Melanocyte of skin (primary cell): Measurements from ENCODE around the gene ZNHIT2. TPM values are rescaled to one million over a fixed set of nuclear protein-coding genes. Genes with fewer than 3 reads are reported as not detected.

Experiments used
- small RNA-seq, 2 donors: library from RNA; depleted of rRNA; stranded (forward); fragments of <200 nt; gene quantifications; one replicate each; pipeline ENCODE3, GENCODE V24; 2012
- total RNA-seq, 2 donors: library from RNA; depleted of rRNA; stranded (reverse); fragments of >200 nt; gene quantifications; 2 replicates each; pipeline ENCODE4 v1.2.3, GENCODE V29; 2012

ZNHIT2 gene
- 10 to 100 TPM; 13.1 to 16.7 TPM for total RNA-seq

DNA sequence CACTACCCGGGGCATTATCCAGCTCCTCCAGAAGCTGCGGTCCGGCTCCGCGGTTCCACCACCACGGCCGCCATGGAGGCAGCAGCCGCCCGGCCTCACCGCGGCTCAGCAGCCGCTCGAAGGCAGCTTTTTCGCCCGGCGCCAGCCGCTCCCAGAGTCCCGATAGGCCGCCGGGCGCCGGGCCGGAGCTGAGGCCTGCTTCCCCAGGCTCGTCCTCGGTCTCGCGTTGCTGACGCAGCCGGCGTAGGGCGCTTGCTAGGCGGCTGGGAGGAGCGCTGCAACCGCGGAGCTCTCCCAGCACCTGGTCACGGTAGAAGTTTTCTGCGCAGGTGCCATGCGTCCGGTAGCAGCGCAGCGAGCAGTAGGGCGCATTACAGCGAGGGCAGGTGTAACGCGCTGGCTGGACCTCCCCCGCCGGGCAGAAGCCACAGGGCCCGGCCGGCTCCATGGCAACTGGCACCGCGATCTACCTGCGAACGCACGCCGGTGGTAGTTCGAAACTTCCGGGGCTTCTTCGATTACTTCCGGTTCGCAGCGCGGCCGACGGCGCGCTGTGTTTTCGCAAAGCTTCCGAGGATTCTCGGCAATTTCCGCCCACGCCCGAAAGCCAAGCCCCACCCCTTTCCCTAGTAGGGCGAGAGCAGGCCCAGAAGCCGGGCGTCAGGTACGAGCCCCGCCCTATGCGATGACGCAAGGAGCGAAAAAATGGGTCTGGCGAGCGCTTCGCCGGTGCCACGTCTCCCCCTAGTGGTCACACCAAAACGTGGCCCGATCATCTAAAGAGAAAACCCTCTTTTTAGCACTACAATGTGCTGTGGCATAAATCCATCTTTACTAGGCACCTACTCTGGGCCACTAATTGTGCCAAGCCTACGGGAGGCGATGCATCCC is at the start of gene ZNHIT2:
ZNHIT2 (minus strand) TSS at position 496 of the 891 bp plus-strand sequence; CDS start at position 448, 48 bp downstream.

DNA sequence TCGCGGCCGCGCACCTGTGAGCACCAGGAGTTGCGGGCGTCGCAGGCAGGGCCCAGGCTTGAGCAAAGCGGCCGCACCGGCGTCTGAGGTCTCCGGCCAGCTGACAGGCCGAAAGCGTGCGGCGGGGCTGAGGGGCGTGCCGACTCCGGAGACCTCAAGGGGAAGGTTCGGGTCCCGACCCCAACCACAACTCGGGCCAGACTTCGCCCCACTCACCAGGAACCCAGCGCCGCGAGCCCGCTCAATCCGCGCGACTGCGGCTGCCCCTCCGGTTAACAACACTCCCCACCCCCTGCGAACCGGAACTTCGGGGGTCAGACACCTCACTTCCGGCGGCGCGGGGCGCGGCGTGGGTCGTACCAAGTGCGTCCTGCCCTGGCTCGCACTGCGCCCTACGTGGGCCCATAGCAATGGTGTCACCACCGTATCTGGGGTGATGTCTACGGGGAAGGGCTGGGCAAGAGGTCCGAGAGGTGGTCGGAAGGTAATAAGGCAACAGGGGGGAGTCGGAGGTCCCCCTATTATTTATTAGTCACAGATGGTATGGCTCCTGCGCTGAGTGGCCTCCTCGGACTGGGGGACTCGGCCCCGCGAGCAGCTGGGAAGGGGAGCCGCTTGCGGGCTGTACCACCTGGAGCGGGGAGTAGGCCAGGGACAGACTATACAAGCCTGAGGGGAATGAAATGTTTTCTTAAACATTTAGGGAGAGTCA is 16.9 kb upstream of the ZNHIT2 start, which contains the start of gene SYVN1:
SYVN1 (minus strand) TSS at position 280 of the 712 bp plus-strand sequence. CDS start 918 bp downstream, outside the sequence.

DNA sequence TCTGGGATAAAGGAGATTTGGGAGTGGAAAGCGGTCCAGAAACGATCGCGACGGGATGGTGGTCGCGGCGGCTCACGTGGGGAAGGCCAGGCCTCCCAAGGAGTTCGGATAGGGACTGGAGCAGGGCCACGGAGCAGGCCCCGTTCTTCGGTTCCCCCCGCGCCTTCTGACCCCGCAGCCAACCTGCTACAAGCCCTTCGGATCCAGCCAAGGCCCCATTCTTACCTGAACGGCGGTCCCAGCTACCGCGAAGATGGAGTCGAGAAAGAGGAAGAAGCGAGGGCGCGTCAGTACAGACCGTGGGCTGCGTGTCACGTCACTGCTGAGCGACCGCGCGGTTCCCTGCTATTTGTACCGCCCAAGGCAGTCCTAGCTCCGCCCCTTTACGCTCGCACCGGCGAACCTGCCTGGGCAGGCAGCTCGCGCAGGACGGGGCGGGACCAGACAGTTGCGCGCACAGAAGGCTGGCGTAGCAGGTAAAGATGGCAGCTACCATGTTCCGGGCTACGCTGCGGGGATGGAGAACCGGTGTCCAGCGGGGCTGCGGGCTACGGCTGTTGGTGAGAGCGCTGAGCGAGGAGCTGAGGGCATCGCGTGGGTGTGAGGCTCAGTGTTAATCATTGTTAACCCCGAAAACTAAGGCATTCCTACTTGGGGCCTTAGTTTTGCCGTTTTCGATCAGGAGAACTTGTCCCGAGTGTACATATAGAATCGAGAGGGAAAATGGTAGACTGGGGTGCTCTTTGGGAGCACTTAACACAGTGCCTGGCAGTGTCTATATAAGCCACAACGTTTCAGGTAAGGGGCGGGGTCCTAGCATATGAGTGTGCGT is 4.6 kb upstream of the ZNHIT2 start, which contains the start of the genes FAU and MRPL49:
FAU (minus strand) TSS at position 270 of the 832 bp plus-strand sequence. CDS start 321 bp downstream, outside the sequence.
MRPL49 (plus strand) TSS at position 457 of the 832 bp plus-strand sequence; CDS start at position 483, 26 bp downstream.

DNA sequence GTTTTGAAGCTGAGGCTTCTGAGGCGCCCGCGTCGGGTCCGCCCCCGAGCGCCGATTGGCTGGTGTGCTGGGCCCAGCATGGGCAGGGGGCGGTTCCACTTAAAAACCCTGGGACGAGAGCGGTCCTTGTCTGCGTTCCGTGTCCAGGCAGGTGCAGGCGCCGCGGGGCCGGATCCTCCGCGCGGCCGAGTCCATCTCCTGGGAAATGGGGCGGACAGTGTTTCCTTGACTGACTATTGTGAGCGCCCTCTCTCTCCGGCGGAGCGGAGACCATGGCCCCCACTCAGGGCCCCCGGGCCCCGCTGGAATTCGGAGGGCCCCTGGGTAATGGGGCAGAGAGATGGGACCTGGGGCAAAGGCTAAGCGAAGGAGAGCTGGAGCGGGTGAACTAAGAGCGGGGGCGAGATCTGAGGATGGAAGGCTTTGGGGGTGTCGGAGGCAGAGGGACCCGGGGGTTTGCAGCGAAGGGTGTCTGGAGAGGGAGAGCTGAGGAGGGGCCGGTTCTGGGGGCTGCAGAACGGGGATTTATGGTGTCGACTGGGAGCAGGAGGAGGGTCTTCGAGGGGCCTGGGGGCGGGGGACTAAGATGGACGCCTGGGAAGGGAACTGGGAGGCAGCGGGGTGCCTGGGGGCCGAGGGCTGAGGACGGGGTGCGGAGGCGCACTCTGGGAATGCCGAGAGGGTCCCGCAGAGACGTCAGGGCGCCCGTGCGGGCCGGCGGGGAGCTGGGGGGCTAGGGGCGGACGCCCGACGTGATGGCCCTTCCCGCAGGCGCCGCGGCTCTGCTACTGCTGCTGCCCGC is 5.6 kb downstream of the ZNHIT2 start, which contains the start of gene TM7SF2:
TM7SF2 (plus strand) TSS at position 129 of the 802 bp plus-strand sequence; CDS start at position 273, 144 bp downstream.

DNA sequence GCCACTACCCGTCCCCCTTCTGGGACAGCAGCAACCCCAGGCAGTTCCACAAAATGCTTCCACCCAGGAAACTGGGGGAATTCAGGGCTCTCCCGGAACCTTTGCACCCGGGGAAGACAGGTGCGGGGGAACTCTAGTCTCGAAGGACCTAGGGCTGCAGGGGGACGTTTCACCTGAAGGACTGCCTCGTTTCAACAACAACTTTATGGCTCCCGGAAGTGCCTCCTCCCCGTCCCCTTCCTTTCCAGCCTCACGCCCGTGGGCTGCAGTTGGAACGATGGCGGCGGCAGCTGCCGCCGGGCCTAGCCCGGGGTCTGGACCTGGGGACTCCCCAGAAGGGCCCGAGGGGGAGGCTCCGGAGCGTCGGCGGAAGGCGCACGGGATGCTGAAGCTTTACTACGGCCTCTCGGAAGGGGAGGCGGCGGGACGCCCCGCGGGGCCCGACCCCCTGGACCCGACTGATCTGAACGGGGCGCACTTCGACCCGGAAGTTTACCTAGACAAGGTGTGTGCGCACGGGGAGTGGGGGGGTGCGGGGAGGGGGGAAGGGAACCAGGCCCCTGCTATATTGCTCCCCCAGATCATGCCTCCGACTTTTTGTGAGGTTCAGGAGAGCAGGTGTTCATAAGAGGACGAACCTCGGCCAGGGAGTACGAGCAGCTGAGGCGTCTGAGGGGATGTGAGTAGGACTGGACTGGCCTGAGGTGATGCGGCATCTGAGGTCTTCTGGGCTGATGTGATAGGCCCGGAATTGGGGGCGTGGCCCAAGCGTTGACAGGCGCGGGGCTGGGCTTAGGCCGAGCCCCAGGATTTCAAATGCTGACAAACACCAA is 21.3 kb downstream of the ZNHIT2 start, which contains the start of gene VPS51:
VPS51 (plus strand) TSS at position 241 of the 833 bp plus-strand sequence; CDS start at position 278, 37 bp downstream.

DNA sequence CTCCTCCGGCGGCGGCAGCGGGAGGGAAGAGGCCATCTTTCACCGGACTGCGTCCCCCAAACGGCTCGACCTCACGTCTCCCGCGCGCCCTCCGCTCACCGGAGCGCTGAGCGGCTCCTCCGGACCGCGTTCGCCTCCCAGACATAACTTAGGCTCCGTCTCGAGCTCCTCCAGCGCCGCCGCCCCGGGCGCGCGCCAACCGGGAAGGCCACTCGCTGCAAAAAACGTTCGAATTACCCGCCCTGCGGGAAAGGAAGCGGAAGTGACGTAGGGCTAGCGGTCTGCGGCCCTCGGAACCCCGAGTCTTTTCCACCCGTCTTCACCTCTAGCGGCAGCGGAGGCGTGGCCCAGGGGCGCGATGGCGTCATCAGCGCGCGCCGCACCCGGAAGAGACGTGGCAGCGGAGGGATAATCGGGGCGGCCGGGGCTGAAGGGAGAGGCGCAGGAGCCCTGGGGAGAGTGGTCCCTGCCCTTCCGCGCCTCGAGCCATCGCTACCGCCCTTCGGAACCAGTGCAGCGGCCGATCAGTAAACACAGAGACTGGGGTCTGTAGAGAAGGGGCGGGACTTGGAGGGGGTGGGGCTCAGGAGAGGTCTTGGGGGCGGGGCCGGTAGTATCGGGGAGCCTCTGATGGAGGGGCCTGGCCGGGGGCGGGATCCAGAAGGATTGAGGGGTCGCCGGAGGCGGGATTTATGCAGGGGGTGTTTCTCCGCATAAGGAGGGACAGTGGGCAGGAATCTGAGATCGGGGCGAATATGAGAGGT is 33.5 kb downstream of the ZNHIT2 start, which contains the start of the genes CDCA5 and ZFPL1:
CDCA5 (minus strand) TSS at position 207 of the 764 bp plus-strand sequence; CDS start at position 145, 62 bp downstream.
ZFPL1 (plus strand) TSS at position 389 of the 764 bp plus-strand sequence. CDS start 477 bp downstream, outside the sequence.

Small RNAs within 50 kb of the gene (small RNA-seq; reads per million reads assigned to genes)
- gene HIGD1AP10: 0 reads per million in 2 donors
- 0 reads per million in 2 donors for gene PDCL2P2
- 8.9 to 14.1 reads per million in 2 donors for gene RNU2-23P

Other genes with a start within 250 kb of the ZNHIT2 start
- 10 to 100 TPM; 16.2 to 49.0 TPM for gene EHD1, start 239.1 kb downstream of the ZNHIT2 start, total RNA-seq
- gene ATG2A, start 200.5 kb downstream of the ZNHIT2 start, total RNA-seq: 10 to 100 TPM; 22.3 to 58.5 TPM
- gene PPP2R5B, start 193.0 kb downstream of the ZNHIT2 start, total RNA-seq: 10 to 100 TPM in 1 of 2 donors, 1 to 10 TPM in 1; 9.0 to 29.9 TPM
- gene GPHA2, start 181.8 kb downstream of the ZNHIT2 start, total RNA-seq: not detected
- not detected for gene MAJIN, start 145.6 kb downstream of the ZNHIT2 start, total RNA-seq
- gene BATF2, start 120.7 kb downstream of the ZNHIT2 start, total RNA-seq: 10 to 100 TPM; 10.7 to 29.0 TPM
- 100 to 1,000 TPM; 112 to 138 TPM for gene ARL2, start 103.5 kb downstream of the ZNHIT2 start, total RNA-seq
- gene SNX15, start 90.3 kb downstream of the ZNHIT2 start, total RNA-seq: 1 to 10 TPM; 9.3 to 9.6 TPM
- 10 to 100 TPM; 10.3 to 25.0 TPM for gene SAC3D1, start 76.5 kb downstream of the ZNHIT2 start, total RNA-seq
- gene NAALADL1, start 59.1 kb downstream of the ZNHIT2 start, total RNA-seq: 10 to 100 TPM in 1 of 2 donors, 1 to 10 TPM in 1; 5.7 to 11.7 TPM
- 10 to 100 TPM; 11.4 to 29.6 TPM for gene CDCA5, start 33.7 kb downstream of the ZNHIT2 start, total RNA-seq
- 10 to 100 TPM; 32.0 to 33.0 TPM for gene ZFPL1, start 33.5 kb downstream of the ZNHIT2 start, total RNA-seq
- gene VPS51, start 21.5 kb downstream of the ZNHIT2 start, total RNA-seq: 10 to 100 TPM; 78.5 to 78.6 TPM
- gene TM7SF2, start 5.8 kb downstream of the ZNHIT2 start, total RNA-seq: 1 to 10 TPM; 9.3 TPM
- gene FAU, start 4.4 kb upstream of the ZNHIT2 start, total RNA-seq: 100 to 1,000 TPM; 127 to 221 TPM
- 10 to 100 TPM; 59.2 to 59.6 TPM for gene MRPL49, start 4.6 kb upstream of the ZNHIT2 start, total RNA-seq
- gene SYVN1, start 16.8 kb upstream of the ZNHIT2 start, total RNA-seq: 10 to 100 TPM; 16.0 to 18.6 TPM
- not detected for gene SPDYC, start 52.5 kb upstream of the ZNHIT2 start, total RNA-seq
- gene CAPN1, start 64.2 kb upstream of the ZNHIT2 start, total RNA-seq: 100 to 1,000 TPM; 101 to 111 TPM
- gene POLA2, start 144.3 kb upstream of the ZNHIT2 start, total RNA-seq: 10 to 100 TPM; 18.6 to 37.3 TPM
- gene CDC42EP2, start 197.2 kb upstream of the ZNHIT2 start, total RNA-seq: 1 to 10 TPM in 1 of 2 donors, under 1 TPM in 1; 0.34 to 3.0 TPM
- 10 to 100 TPM; 43.7 to 45.6 TPM for gene DPF2, start 216.2 kb upstream of the ZNHIT2 start, total RNA-seq
- under 1 TPM; under 0.01 to 0.33 TPM for gene TIGD3, start 237.1 kb upstream of the ZNHIT2 start, total RNA-seq